Islet precursor cell (in vitro differentiated cells): ENCODE results near the gene DCTN4.

Experiments used
- DNase-seq: peaks from one replicate; pipeline ENCODE4 v3.0.0-alpha.2; 2018

Gene DCTN4

DNA sequence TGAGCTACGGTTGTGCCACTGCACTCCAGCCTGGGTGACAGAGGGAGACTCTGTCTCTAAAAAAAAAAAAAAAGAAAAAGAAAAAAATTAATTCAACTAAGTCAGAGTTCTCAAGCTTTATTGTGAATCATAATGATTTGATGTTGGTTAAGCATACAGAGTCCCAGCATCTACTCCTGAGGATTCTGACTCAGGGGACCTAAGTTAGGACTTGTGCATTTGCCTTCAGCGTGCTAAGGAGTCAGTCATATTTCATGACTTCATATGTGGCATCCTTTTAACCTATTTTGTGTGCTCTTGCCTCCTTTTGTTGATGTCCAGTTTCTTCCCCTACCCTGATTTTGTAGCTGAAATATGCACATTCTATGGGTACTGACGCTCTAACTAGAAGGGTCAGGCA, 94.9 kb downstream of the DCTN4 start:
- no peak for DNase-seq

DNA sequence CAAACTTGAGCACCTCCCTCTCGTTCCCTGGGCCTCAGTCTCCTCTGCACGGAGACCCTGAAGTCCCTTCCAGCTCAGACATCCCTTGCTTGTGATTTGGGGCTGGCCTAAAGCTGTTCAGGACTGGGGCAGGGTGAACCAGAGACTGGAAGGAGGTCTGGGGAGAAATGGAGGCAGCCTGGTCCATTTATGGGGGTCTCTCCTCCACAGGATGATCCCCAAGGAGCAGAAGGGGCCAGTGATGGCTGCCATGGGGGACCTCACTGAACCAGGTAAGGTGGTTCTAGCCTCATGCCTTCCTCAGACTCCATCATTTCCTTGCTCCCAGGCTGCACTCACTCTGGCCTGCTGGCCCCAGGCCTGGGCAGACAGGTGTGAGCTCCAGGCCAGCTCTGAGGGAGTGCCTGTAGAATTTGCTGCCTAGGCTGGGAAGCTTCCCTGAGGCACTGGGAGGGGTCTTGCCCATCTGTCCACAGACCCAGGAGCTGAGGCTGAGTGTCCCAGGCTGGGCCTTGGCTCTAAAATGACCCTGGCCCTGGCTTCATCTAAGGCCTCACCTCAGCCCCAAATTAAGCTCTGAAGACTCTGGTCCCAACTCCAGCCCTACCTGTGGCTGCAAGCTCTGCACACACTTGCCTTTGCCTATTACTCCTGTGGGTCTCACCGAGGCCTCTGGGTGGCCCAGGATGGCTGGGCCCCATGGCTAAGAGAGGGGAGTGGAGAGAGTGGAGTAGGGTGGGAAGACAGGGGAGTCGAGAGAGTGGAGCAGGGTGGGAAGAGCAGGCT, 95.9 kb downstream of the DCTN4 start:
- peak; percentile 58 for DNase-seq

DNA sequence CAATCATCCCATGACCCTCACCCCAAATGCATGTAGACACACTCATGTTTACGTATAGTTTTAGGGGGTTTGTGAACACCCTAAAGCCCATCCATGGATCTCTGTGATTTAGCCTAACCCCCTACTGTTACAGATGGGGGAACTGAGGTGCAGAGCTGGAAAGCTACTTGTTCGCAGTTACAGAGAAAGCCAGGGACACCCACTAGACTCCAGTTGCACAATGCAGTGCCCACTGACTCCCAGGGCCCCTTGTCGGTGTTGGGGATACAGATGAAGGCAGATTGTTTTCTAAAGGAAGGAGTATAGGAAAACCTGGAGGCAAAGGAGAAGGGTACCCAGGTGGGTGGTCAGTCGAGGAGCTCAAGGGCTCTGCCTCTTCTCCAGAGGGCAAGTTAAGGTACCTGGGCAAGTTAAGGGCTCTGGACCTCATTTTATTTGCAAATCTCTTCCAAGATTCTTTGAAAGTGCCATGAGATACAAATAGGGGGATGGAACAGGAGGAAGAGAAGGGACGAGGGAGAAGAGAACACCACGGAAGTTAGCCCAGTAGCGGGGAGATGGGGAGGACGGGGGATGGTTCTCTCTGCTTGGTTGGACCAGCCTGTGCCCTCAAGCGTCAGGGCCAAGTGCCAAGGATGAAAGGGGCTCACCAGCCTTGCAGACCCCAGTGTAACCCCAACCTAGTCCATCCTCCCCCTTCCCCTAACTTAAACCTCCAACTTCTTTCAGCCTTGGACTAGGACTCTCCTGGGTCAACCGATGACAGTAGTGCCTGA, 96.8 kb downstream of the DCTN4 start:
- DNase-seq: peak; percentile 48

DNA sequence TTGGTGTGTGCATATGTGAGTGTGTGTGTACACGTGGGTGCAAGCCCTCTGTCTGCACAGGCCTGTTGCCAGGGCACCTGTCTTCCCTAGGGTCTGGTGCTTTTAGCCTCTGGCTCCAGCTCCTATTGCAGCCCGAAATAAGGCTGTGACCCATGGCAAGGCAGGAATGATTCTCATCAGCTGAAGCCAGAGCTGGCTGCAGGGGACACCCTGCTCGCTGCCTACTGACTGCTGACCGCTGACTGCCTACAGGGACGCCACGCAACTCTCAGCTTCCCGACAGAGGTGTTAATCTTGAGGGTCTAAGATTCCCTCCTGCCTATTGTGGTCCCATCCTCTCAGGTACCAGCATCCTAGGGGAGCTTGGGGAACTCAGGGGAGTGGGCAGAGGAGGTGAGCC, 97.7 kb downstream of the DCTN4 start, which contains the start of gene MYOZ3:
Gene MYOZ3, plus strand, starts transcription at position 166 of the 400 bp plus-strand sequence. CDS start 1,691 bp downstream, outside the sequence.
- DNase-seq: peak; percentile 53

DNA sequence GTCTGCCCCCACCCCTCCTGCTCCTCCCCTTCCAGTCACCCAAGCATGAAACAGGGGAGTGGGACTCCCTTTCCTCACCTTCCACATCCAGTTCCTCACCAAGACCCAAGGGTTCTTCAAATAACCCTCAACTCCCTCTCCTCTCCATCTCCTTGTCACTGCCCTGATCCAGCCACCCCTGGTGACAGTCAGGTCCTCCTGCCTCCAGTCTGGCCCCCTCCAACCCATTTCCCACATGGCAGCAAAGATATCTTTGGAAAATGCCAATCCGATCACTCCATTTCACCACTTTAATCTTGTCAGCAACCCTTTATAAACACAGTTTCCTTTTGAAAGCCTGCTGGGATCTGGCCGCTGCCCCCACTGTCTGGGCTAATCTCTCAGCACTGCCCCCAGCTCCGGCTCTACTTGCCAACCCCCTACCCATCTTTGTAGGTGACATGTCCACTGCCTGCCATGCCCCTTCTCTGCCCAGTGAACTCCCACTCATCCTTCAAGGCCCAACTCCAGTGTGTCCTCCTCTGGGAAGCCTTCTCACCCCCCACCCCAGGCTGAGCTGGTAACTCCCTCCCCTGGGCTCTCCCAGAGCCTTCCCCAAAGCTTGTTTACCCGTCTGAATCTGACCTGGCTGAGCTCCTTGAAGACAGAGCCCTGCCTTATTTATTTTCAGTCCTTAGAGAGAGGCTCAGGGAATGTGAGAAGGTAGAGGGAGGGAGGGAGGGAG, 98.5 kb downstream of the DCTN4 start:
- DNase-seq: peak; percentile 57

DNA sequence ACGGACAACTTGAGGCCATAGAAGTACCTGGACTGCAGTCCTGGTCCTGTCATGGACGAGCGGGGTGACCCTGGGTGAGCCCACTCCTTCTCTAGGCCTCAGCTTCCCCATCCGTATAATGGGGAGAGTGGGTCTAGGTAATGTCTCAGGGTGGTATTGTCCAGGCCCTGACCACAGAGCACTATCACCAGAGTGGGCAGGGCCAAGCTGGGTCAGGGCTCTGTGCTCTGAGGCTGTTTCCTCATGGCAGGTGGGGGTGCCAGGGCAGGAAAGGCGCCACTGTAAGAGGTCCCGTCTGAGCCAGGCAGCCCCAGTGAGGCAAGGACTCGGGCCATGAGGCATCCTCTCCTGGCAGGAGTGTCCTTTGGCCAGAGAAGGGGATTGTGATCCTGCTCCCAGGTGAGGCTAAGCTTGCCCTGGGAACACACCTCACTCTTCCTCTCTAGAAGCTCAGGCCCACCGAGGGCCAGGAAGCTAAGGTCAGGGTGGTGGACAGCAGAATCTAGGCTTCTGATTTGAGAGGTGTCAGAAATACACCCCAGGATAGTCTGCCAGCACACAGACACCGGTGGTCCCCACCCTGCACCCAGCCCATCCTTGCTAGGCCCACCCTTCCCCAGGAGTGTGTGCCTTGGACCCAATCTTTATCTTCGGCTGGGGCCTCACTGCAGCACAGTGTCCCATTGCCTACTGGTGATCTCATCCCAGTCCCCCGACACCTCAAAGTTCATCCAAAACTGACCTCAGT, 99.3 kb downstream of the DCTN4 start:
- DNase-seq: peak; percentile 40

DNA sequence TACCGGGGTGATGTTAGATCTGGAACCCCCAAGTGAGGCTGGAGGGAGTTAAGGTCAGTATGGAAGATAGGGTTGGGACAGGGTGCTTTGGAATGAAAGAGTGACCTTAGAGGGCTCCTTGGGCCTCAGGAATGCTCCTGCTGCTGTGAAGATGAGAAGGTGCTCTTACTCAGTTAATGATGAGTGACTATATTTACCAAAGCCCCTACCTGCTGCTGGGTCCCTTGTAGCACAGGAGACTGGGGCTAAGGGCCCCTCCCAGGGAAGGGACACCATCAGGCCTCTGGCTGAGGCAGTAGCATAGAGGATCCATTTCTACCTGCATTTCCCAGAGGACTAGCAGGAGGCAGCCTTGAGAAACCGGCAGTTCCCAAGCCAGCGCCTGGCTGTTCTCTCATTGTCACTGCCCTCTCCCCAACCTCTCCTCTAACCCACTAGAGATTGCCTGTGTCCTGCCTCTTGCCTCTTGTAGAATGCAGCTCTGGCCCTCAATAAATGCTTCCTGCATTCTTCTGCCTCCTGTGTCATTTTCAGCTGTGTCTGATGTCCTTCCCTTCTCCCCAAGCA, 100.0 kb downstream of the DCTN4 start:
- peak; percentile 67 for DNase-seq
